Fibroblast of peridontal ligament (primary cell): Measurements from ENCODE around the gene GFM2.
A peak's percentile ranks its signal among the peaks of the same experiment; 100 is the strongest.
"Not testable (repeated sequence)": the region's sequence is repeated elsewhere in the genome, so short reads cannot be mapped to it uniquely, and the experiment has no call there.

Experiments used
- DNase-seq: peaks from one replicate; pipeline ENCODE4 v3.0.0-alpha.2; 2010; ENCODE audit errors: extremely low read depth

The GFM2 gene, protein sequence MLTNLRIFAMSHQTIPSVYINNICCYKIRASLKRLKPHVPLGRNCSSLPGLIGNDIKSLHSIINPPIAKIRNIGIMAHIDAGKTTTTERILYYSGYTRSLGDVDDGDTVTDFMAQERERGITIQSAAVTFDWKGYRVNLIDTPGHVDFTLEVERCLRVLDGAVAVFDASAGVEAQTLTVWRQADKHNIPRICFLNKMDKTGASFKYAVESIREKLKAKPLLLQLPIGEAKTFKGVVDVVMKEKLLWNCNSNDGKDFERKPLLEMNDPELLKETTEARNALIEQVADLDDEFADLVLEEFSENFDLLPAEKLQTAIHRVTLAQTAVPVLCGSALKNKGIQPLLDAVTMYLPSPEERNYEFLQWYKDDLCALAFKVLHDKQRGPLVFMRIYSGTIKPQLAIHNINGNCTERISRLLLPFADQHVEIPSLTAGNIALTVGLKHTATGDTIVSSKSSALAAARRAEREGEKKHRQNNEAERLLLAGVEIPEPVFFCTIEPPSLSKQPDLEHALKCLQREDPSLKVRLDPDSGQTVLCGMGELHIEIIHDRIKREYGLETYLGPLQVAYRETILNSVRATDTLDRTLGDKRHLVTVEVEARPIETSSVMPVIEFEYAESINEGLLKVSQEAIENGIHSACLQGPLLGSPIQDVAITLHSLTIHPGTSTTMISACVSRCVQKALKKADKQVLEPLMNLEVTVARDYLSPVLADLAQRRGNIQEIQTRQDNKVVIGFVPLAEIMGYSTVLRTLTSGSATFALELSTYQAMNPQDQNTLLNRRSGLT

DNA sequence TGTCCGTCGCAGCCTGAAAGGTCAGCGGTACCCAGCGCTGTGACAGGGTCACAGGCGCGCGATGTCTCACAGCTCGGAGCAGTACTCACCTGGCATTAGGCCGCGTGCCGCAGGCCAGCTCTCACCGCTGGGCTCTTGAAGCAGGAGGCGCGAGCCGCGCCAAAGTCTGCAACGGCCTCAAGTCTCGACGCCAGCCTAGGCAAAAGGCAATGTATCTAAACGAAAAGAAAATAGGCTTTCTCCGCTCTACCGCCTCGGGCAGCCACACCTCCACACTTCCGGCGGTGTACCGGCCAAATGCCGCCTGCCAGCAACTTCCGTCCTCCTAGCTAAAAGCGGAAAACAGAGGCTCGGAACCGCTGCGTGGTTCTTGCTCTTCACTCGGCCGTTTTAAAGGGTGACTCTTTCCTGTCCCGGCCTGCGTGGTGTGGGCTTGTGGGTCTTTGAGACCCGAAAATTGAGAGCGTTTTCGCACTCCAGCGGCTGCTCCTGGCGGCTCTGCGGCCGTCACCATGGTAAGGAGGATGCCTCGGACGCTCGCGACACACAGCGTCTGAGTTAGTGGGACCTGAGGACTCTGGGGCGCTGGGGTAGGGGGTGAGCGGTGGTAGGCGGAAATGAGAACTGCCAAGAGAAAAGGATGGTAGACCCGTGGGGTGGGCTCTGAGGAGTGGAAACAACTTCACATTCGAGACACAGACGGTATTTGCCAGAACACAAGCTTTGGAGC, at the start of gene GFM2, which contains the start of gene NSA2:
GFM2 (minus strand) TSS at position 269 of the 730 bp plus-strand sequence. CDS start 3,375 bp downstream, outside the sequence.
NSA2 (plus strand) TSS at position 401 of the 730 bp plus-strand sequence; CDS start at position 513, 112 bp downstream.
- DNase-seq = peak; percentile 95

DNA sequence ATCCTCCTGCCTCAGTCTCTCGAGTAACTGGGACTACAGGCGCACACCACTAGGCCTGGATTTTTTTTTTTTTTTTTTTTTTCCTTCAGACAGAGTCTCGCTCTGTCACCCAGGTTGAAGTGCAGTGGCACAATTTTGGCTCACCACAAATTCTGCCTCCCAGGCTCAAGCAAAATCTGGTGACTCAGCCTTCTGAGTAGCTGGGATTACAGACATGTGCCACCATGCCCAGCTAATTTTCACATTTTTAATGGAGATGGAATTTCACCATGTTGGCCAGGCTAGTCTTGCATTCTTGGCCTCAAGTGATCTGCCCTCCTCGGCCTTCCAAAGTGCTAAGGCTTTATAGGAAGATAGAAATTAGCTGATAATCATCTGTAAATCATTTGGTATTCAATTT, 44.0 kb upstream of the GFM2 start:
- DNase-seq = peak; percentile 9

DNA sequence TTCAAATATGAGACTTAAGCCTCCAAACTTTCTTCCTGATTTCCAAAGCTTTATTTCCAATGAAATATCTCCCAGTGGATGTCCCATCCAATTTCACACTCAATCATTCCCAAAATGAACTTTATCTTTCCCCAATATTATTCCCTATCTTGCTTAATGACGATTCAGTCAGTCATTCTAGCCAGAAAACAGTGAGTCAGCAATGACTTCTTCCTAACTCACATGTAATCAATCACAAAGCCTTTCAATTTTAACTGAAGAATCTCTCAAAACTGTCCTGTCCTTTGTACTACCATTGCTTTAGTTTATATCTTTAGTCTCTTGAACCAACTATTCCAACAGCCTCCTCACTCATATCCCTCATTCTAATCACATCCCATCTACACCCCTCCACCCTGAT, 35.0 kb upstream of the GFM2 start:
- DNase-seq = peak; percentile 27

DNA sequence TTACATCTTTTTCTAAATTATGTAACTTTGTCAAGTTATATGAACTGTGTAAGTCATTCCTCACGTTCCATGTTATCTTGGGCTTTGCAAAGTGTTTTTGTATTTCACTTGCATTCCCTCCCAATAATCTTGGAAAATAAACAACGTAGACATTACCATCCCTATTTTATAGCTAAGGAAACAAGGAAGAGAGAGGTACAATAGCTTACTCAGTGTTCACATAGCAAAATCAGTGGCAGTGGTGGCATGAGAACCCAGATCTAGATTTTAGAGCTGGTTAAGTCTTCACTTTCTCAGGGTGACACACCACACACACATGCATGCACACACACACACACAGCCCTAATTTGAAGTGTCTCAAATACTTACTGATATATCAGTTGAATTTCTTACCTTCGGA, 34.3 kb upstream of the GFM2 start:
- DNase-seq = no peak

DNA sequence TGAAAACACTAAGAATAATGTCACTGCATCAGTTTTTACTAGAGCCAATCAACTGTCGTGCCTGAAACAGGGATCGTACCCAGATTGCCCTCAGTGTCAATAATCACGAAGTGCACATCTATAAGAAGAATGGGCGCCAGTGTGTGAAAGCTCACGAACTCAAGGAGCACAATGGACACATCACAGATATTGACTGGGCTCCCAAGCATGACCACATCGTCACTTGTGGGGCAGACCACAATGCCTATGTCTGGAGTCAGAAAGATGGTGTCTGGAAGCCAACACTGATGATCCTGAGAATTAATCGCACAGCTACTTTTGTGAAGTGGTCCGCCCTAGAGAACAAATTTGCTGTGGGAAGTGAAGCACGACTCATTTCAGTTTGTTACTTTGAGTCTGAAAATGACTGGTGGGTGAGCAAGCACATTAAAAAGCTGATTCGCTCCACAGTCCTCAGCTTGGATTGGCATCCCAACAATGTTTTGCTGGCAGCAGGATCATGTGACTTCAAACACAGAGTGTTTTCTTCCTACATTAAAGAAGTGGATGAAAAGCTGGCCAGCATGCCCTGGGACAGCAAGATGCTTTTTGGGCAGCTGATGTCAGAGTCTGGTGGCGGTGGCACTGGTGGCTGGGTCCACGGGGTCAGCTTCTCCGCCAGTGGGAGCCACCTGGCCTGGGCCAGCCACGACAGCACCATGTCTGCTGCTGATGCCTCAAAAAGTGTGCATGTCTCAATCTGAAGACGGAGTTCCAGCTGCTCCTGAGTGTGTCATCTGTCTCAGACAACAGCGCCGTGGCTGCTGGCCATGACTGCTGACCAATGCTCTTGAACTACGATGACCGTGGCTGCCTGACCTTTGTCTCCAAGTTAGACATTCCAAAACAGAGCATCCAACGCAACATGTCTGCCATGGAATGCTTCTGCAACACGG, 32.3 kb upstream of the GFM2 start:
- no peak for DNase-seq

DNA sequence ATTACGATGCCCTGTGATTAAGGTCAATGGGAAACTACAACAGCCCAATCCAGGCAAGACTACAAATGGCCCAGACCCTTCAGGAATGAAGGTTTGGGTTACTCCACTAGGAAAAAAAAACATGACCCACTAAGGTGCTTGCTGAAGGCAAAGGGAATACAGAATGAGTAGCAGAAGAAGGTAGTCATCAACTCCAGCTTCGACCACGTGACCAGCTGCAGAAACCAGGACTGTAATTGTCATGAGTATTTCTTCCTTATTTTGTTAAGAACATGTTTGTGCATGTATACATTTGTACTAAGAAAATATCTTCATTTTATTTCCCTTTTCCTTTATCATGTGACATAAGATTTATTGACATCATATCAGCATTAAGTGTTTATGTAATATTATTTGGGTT, 24.8 kb upstream of the GFM2 start:
- not testable (repeated sequence) for DNase-seq

DNA sequence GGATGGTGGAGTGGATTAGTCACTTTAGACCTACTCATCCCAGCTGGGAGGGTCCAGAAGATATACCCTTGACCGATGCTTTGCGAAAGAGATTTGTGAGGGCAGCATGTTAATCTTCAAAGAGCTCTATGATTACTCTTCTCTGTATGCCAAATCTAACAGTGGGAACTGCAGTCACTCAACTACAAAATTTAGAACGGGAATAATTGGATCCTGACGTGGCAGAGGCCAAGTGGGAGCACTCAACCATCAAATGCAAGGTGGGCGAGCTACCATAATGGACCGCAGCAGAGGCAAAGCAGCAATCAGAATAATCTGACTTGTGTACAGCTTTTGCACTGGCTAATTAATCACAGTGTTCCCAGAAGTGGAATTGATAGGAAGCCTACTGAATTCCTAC, 20.5 kb upstream of the GFM2 start:
- no peak for DNase-seq

DNA sequence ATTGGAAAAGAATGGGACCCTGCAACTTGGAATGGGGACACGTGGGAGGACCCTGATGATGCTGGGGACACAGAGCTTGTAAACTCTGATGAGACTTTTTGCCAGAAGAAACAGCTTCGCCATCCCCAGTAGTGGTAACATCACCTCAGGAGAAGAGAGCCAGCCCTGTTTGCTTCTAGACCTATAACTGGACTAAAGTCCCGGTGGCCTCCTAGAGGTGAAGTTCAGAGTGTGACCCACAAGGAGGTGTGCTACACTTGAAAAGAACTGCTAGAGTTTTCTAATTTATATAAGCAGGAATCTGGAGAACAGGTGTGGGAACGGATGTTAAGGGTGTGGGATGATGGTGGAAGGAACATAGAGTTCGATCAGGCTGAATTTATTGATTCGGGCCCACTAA, 19.9 kb upstream of the GFM2 start:
- no peak for DNase-seq

DNA sequence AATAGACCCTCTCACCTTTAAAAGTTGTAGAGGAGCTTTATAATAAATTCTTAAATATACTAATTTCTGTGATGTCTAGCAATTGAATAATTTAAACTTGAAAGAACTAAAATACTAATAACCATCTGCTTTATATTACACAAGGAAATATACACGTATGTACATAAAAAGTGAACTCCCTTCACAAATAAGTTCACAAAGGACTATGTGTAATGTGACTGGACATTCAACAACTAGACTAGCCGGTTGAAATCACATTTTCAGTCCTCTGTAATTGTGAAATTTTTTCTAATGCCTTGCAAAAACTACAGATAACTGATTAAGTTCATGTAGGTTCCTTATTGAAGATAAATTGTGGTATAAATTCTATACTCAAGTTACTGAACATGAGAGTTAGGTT, 11.7 kb upstream of the GFM2 start:
- DNase-seq = no peak

DNA sequence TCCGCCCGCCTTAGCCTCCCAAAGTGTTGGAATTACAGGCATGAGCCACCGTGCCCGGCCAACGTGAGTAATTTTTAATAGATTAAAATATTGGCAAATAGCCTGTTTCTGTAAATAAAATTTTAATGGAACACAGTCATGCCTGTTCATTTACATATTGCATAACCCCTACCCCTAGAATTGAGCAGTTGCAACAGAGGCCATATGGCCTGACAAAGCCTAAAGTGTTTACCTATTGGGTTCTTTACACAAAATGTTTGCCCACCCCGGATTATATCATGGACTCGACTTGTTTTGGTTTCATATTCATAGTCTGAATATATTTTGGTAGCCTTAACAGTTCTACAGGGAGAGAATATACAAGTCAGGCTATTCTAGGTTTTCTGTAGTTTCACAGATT, 5.4 kb upstream of the GFM2 start:
- DNase-seq = no peak

DNA sequence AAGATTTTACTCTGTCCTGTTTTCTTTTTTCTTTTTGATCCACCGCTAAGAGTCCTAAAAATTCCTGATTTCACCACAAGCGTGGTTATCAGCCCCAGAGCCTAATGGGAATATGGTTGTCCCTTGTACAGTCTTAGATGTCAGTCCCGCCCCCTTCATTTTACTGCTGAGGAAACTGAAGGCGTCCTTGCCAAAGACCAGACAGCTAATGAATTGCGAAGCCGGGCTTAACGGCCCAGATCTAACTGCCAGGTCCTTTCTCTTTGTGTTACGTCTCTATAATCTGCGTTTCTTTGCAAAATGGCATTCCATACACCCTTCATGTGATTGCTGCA, 629 bp upstream of the GFM2 start:
- peak; percentile 38 for DNase-seq

DNA sequence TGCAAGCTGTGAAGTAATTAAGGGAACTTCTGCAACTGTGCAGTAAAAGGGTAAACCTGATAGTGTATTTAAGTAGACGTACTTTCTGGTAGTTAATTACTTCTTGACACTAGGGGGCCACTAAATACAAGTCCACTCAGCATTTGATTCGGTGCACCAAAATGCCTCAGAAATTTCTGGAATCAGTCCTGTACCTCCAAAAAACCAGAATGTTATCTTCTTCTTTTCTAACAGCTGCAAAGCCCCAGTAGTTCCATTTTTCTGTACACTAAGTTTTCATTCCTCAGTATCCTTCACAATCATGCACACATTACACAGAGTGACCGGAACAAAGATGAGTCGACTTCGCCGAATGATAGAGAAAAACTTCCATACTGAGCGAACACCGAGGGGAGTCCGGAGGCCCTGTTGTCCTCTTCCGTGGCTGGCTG, 484 bp downstream of the GFM2 start:
- peak; percentile 73 for DNase-seq

DNA sequence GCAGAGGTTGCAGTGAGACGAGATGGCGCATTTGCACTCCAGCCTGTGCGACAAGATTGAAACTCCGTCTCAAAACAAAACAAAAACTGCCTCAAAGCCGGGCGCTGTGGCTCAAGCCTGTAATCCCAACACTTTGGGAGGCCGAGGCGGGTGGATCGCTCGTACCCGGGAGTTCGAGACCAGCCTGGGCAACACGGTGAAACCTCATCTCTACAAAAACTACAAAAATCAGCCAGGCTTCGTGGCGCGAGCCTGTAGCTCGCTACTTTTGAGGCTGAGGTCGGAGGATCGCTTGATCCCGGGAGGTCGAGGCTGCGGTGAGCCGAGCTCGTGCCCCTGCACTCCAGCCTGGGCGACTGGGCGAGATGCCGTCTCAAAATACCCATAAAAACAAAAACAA, 988 bp downstream of the GFM2 start:
- no peak for DNase-seq

DNA sequence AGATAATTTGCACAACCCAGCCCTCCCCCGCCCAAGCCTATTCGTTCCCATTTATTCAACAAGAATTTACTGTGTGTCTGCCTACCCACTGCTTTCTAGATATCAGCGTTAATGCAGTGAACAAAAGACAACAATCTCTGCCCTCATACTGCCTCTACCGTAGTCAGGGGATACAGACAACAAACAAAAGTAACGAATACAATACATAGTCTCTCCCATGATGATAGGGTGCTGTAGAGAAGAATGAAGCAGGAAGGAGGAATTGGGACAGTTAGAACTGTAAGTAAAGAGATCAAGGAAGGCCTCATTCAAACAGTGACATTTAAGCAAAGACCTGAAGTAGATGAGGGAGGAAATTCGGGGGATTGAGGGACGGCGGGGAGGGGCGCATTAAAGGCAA, 1.7 kb downstream of the GFM2 start:
- peak; percentile 17 for DNase-seq

DNA sequence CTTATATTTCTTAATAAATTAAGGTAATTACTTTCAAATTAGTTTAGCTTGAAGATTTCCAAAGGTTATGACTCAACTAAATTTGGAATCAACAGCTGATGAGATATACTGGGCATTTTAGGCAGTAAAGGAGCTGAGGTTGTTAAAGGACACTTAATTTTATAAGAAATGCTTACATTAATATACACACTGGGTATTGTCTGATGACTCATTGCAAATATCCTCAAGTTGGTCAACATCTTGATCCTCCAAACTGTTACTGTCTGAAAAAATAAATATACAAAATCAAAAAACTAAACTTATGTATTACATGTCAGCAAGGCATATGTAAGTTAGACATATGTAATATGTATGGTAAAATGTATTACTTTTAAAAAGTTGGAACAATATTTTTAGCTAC, 3.4 kb downstream of the GFM2 start:
- no peak for DNase-seq

DNA sequence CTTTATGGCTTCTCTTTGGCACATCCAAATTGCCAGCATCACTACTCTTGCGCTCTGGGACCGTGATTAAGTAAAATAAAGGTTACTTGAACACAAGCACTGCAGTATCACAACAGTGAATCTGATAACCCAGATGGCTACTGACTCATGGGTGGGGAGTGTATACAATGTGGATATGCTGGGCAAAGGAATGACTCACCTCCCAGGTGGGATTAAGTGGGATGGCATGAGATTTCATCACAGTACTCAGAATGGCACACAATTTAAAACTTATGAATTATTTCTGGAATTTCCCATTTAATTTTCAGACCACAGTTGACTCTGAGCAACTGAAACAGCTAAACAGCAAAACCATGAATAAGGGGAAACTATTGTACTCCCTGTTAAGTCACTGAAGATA, 4.3 kb downstream of the GFM2 start:
- peak; percentile 75 for DNase-seq

DNA sequence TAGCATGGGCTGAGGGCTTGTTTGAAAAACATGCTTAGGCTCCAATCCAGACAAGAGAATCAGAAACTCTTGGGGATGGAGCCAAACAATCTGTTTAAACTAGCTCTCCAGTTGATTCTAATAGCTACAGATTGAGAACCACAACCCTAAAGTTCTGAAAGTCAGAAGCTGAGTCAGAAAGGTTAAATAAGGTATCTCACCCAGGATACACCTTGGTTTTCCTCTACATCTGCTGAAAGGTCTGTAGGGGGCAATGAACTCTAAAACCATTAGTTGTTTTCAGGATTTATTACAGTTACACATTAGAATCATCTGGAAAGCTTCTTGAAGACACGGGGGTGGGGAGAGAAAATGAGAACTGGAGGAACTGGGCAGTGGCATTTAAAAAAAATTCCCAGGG, 5.7 kb downstream of the GFM2 start:
- DNase-seq = peak; percentile 21

DNA sequence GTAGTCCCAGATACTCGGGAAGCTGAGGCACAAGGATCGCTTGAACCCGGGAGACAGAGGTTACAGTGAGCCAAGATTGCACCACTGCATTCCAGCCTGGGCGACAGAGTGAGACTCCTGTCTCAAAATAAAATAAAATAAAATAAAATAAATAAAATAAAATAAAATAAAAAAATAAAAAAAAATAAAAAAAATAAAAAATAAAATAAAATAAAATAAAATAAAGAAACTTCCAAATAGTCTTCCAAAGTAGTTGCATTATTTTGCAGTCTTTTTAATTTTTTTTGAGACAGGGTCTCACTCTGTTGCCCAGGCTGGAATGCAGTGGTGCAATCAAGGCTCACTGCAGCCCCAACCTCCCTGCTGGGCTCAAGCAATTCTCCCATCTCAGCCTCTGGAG, 18.2 kb downstream of the GFM2 start:
- DNase-seq = not testable (repeated sequence)

DNA sequence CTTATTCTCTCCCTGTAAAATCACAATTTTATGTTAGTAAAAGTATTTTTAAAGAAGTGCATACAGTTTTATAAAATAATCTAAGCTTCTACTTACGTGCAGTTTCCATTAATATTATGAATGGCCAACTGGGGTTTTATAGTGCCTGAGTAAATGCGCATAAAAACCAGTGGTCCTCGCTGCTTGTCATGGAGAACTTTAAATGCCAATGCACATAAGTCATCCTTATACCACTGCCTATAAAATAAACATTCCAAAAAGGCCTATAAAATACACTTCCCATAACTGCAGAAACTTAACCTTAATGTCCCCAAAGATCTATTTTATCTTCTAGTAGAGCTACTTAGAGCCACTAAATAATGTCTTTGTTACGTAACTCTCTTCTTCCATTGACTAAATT, 28.5 kb downstream of the GFM2 start:
- no peak for DNase-seq

DNA sequence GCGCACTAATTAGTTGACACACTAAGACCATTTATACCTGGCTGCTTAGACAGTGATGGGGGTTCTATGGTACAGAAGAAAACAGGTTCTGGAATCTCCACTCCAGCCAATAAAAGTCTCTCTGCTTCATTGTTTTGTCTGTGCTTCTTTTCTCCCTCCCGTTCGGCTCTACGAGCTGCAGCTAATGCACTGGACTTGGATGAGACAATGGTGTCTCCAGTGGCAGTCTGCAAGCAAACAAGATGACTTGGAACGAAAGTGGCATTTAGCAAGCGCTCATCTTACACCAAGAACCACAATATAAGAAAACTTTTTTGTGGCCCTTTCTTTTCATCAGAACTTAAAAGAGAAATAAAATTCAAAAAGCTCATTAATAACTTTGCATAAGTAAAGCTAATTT, 30.2 kb downstream of the GFM2 start:
- no peak for DNase-seq

DNA sequence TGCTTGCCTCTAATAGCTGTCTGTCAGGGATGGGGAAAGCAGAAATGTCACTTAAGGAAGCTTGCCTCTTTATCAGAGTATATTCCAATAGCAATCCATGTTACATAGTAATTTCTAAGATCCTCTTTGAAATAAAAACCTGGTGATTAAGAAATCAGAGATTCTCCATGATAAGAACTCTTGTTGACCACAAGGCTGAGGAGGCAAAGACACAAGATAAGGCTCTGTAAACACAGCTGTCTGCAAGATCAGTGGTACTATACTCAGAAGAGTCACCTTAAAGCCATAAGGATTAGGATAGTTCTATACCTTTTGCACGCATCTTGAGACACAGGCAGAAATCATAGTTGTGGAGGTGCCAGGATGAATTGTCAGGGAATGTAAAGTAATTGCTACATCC, 41.6 kb downstream of the GFM2 start:
- no peak for DNase-seq
